GOT3 (cell line): ENCODE measurements around the gene SERPINI1.

Experiments used
- DNase-seq: peaks from one replicate; lab custom pipeline; 2025; ENCODE audit warnings: mixed read lengths; lab: John Stamatoyannopoulos, UW

Gene SERPINI1

GRCh38 chr3:167851749-167852148 is 116.2 kb downstream of the SERPINI1 start:
- no peak for DNase-seq

DNA sequence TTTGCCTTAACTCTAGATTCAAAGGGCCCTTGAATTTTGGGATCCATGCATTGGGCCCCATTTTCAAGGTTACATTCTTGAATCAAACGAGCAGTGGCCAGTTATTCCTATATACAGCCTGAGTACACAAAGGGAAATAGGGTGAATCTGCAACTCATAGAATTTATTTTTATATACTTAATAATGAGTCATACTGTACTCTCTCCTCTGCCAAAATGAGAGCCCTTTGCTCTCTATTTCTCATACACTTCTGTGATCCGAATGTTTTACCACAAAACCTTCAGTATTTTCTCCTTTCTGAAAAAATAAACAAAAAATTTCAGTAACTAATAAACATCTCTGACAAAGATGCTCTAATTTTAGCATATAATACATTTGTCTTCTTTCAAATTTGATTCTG is 116.7 kb downstream of the SERPINI1 start:
- no peak for DNase-seq

DNA sequence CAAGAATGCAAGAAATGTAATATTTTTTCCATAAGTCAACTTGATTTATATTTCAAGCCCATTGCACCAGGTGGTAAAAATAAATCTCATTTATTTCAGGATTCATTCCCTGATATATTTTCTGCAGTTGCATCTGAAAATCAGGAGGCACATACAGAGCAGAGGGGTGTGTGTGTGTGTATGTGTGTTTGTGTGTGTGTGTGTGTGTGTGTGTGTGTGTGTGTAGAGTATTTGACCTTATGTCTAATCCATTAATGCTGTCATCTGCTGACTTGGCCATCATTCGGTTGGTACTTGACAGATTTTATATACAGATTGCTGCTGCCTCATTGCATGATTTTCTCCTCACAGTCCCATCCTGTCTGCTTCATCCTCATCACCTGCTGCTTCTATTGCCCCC is 118.5 kb downstream of the SERPINI1 start:
- DNase-seq = no peak

DNA sequence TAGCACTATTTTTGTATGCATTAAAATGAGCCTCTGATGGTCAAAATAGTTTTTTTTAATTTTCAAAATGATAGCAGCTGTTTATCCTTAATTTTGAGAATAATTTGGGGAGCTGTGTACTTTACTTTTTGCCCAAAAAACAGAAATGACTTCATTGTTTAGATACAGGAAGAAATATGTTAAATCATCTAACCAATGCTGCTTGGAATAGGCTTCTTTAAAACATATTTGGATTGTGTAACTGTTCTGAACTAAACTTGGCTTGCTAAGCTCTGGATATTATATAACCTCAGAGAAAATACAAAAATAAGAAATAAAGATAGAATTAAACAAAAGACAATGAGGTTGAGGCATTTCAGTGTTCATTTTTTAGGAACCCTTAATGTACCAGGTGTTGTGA is 119.3 kb downstream of the SERPINI1 start:
- DNase-seq = no peak

- no peak for DNase-seq
Measured at GRCh38 chr3:167855306-167855705, 119.8 kb downstream of the SERPINI1 start.

DNA sequence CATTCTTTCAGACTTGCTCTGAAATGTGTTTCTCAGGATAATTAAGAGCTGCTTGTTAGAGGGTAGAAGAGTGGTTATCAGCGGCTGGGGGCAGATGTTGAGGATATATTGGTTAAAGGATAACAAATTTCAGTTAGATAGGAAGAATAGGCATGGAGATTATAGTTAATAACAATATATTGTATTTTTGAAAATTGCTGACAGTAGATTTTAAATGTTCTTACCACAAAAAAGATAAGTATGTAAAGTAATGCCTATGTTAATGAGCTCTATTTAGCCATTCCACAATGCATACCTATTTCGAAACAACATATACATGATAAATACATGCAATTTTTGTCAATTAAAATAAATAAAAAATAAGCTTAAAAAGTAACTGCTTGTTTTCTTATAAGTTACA is 123.3 kb downstream of the SERPINI1 start:
- DNase-seq = no peak

GRCh38 chr3:167859610-167860009 is 124.1 kb downstream of the SERPINI1 start:
- no peak for DNase-seq

DNA sequence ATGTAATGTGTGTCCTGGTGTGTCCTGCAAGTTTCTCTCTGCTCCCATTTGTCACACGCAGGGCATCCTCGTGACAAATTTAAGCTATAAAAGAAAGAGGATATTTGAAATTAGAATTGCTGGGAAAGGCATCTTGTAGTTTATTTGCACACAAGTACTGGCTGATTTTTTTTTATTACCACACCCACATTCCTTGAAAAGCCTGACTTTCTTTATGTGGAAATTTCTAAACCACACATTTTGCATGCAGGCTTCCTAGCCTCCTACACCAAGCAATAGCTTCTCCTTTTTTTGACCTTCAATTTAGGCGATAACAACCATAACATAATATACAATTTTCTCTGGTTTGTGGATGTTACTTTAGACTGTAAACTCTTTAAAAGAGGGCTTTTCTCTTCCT is 126.1 kb downstream of the SERPINI1 start:
- no peak for DNase-seq

DNA sequence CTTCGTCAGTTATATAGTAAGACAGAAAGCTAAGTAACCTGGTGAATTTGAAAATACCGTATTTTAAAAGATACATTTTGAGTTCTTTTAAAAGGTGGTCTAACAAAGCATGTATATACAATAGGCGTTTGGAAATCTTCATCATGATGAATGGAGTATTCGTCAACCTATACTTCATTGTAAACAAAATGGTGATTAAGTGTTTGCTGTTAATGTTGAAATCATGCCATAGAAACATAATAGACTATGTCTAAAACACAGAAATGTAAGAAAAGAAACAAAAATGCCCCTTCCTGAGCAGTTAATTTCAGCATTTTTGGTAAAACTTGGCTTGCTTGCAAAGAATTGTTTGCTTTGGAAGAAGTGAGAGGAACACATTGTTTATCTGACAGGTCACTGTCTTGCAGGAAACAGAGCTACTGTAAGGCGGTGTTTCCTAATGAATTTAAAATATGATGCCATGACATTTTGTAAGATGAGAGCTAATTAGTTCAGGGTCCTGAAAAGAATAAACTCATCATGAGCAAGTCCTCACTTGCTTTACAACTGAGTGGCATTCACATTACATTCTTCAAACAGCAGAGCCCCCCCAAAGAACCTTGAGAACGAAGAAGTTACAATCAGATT is 126.7 kb downstream of the SERPINI1 start:
- DNase-seq = no peak

GRCh38 chr3:167863811-167864551 is 128.5 kb downstream of the SERPINI1 start:
- DNase-seq = no peak

- DNase-seq = no peak
Measured at GRCh38 chr3:167864552-167864874, 129.0 kb downstream of the SERPINI1 start.

DNA sequence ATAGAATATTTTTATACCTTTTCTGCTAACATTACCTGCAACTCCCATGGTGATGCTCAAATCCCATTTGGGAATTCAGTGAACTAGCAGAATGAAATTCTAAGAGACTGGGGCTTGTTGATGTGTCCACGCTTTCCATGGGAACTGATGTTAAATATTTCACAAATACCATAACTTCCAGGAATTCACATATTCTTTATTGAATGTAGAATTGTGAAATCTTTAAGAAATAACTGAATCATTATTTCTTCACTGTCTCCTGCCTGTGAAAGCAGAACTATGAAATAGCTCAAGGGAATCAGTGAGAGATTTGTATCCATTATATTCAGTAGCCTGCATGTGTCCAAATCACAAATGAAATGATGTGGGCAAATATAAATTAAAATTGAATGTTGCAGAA is 130.8 kb downstream of the SERPINI1 start:
- no peak for DNase-seq

DNA sequence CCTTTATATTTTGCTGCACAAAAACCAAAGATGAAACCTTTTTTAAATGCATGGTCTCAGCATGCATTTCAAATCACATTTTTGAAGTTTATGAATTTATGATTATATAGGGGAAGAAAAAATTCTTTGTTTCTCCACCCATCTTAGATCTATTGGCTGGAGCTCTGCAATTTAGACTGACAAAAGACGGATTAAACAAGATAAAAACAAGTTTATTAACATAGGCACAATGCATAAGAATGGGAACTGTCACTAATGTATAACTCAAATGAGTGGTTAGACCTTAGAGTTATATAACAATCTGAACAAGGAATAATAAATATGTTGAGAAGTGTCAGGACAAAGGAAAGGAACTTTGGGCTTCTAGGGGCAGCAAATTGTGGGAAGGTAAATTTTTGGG is 132.5 kb downstream of the SERPINI1 start:
- DNase-seq = no peak

- DNase-seq = no peak
Measured at GRCh38 chr3:167870181-167870580, 134.7 kb downstream of the SERPINI1 start.

DNA sequence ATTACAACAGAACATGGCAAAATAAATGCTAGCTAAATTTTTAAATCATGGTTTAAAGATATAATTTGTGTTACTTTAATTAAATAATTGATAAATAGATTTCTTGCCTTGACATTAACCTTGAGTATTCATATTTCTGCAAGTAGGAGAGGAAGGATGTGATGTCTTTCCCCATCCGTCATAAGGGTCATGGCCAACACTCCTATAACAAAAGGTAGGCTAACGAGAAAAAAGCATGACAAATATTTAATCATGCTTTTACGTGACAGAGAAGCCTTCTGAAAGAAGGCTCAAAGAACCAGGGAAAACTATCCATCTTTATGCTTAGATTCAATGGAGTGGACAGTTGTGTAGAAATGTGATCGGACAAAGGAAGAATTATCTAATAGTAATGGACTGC is 135.2 kb downstream of the SERPINI1 start:
- no peak for DNase-seq

- DNase-seq = no peak
Measured at GRCh38 chr3:167872032-167872431, 136.5 kb downstream of the SERPINI1 start.

DNA sequence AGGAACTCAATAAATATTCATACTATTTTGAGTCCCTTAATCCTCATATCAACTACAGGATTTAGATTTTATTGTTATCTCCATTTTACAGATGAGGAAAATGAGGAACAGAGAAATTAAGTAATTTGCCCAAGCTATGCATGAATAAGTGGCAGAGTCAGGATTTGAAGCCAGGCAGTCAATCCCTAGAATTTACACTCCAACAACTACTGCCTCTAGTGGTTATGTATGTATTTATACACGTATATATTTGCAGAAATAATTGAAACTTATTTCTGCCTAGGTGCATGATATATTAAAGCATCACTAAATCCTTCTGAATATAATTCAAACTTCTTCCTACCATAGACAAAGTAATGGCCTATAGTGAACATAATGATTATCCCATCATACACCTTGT is 137.4 kb downstream of the SERPINI1 start:
- no peak for DNase-seq

DNA sequence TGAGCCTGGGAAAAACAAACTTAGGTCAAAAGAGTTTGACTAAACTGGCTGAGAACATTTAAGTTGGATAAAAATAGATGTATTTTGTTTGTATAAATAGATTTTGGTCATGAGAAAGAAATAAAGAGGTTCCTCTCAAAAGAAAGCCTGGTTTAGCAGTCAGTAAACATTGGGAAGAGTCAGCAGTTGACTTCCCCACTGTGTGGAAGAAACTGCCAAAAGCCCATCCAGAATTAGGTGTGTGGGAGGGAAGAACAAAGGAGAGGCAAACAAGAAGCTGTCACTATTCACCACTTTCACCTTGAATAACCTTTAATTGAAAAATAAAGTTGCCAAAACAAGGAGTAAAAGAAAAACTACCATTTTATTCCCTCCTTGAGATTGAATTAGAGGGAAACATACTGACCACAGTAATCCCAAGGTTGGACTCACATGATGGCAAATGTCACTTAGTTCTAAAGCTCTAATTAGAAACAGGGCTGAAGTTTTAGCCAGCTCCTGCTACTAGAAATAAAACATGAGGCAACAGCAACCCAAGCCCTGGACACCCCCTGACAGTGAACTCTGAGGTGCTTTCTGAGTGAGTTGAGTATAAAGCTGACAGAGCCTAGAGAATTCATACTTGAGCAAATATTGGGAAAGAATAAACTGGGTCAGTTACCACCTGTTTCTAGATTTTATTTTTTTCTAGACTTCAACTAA is 139.3 kb downstream of the SERPINI1 start:
- DNase-seq = no peak
